GM12878 (cell line): ENCODE data around the gene EIF4E1B. TPM values are rescaled to one million over a fixed set of nuclear protein-coding genes. Genes with fewer than 3 reads are reported as not detected.
A peak's percentile ranks its signal among the peaks of the same experiment; 100 is the strongest.

Source experiments
- ATAC-seq: fragments of 200-7000 bp; cut with Tn5 transposase; 3 replicates; pipeline ENCODE4 v1.9.1; 2020; ENCODE audit warnings: mild to moderate bottlenecking, moderate library complexity
- BruUV-seq: library from RNA; stranded (reverse); fragments of 400-500 nt; replicated peaks from 2 replicates; lab custom pipeline; 2021; lab: Mats Ljungman, UMichigan
- CTCF ChIA-PET: fragments of 300-600 bp; sonication (Branson Sonifier 250); formaldehyde crosslinking; extraction: SDS; loops from one replicate; lab custom pipeline; 2021; ENCODE audit warnings: inconsistent platforms; lab: Yijun Ruan, JAX
- POLR2A ChIA-PET: fragments of 350-600 bp; formaldehyde crosslinking; extraction: SDS; loops from one replicate; lab custom pipeline; 2021; ENCODE audit warnings: inconsistent platforms; lab: Charles Lee
- RAD21 ChIA-PET: fragments of 300-600 bp; sonication (Branson Sonifier 250); formaldehyde crosslinking; loops from one replicate; lab custom pipeline; 2023; ENCODE audit warnings: antibody characterized with exemption; ENCODE audit not compliant: unreplicated experiment; lab: Charles Lee
- SMC1A ChIA-PET: fragments of 300-600 bp; sonication (Branson Sonifier 250); formaldehyde crosslinking; loops from one replicate; lab custom pipeline; 2023; ENCODE audit not compliant: unreplicated experiment, uncharacterized antibody; lab: Charles Lee
- DNase-seq: peaks from one replicate; pipeline ENCODE4 v3.0.0-alpha.2; 2011; ENCODE audit warnings: low read depth, low spot score
- FAIRE-seq: peaks from 3 replicates; lab custom pipeline; 2011; peaks lifted over from hg19 to GRCh38; lab: Jason Lieb, UNC
- H2AFZ ChIP-seq: 2 replicates; pipeline ENCODE4 v1.6.0; 2011; ENCODE audit warnings: low read depth, low read length, control low read depth; ENCODE audit not compliant: control insufficient read depth
- H3K27ac ChIP-seq: 2 replicates; pipeline ENCODE4 v1.5.1; 2011; ENCODE audit warnings: control low read depth; ENCODE audit not compliant: control insufficient read depth, insufficient read depth
- H3K27me3 ChIP-seq, 2 experiments: replicated peaks in 1 of 2; 2 replicates each; pipeline versions ENCODE4 v1.6.0 to v1.6.1; 2011; ENCODE audit warnings: low read length in 1 of 2; ENCODE audit not compliant: control insufficient read depth in 2 of 2, insufficient read depth in 2 of 2
- H3K36me3 ChIP-seq, 2 experiments: 2 replicates each; pipeline ENCODE4 v1.5.1; 2011; ENCODE audit warnings: low read length in 1 of 2; ENCODE audit not compliant: control insufficient read depth in 2 of 2, insufficient read depth in 2 of 2
- H3K4me1 ChIP-seq: 2 replicates; pipeline ENCODE4 v1.6.1; 2011; ENCODE audit warnings: mild to moderate bottlenecking, low read length, moderate library complexity, mixed read lengths; ENCODE audit not compliant: control insufficient read depth, insufficient read depth
- H3K4me2 ChIP-seq: 2 replicates; pipeline ENCODE4 v1.6.0; 2011; ENCODE audit warnings: control low read depth; ENCODE audit not compliant: control insufficient read depth, insufficient read depth
- H3K4me3 ChIP-seq: fragments of 200-600 bp; sonication (generic); 2 replicates; pipeline ENCODE4 v1.5.1; 2016
- H3K79me2 ChIP-seq: 2 replicates; pipeline ENCODE4 v1.6.0; 2011; ENCODE audit warnings: low read length; ENCODE audit not compliant: control insufficient read depth, insufficient read depth
- H3K9ac ChIP-seq: 2 replicates; pipeline ENCODE4 v1.8.0; 2011; ENCODE audit warnings: low read length, control low read depth, mixed read lengths; ENCODE audit not compliant: control insufficient read depth, insufficient read depth
- H3K9me3 ChIP-seq: replicated peaks from 3 replicates; pipeline ENCODE4 v1.5.1; 2011; ENCODE audit warnings: mild to moderate bottlenecking, low read length; ENCODE audit not compliant: control insufficient read depth, insufficient read depth
- H4K20me1 ChIP-seq: 2 replicates; pipeline ENCODE4 v1.6.0; 2011; ENCODE audit not compliant: control insufficient read depth, insufficient read depth
- CBFB ChIP-seq: IDR thresholded peaks from 2 replicates; pipeline ENCODE4 v1.6.1; 2016; ENCODE audit warnings: antibody characterized with exemption, low read depth
- CUX1 ChIP-seq: IDR thresholded peaks from 2 replicates; pipeline ENCODE4 v1.6.1; 2012; ENCODE audit warnings: improper control_type of control experiment, low read depth, low read length; ENCODE audit not compliant: insufficient replicate concordance
- IRF4 ChIP-seq: IDR thresholded peaks from 2 replicates; pipeline ENCODE4 v1.6.1; 2011; ENCODE audit warnings: low read depth, low read length
- MYC ChIP-seq: IDR thresholded peaks from 2 replicates; pipeline ENCODE4 v1.6.1; 2011; ENCODE audit warnings: mild to moderate bottlenecking, low read length, moderate library complexity, inconsistent platforms; ENCODE audit not compliant: insufficient read depth, insufficient replicate concordance, insufficient read length, severe bottlenecking
- POLR2AphosphoS2 ChIP-seq: IDR thresholded peaks from 2 replicates; pipeline ENCODE4 v1.6.1; 2011; ENCODE audit warnings: low read depth, mild to moderate bottlenecking, low read length, improper control_type of control experiment, moderate library complexity
- RAD21 ChIP-seq: IDR thresholded peaks from 2 replicates; pipeline ENCODE4 v1.6.1; 2011; ENCODE audit warnings: mild to moderate bottlenecking, low read depth, low read length, moderate library complexity; ENCODE audit not compliant: insufficient read depth
- RAD51 ChIP-seq: fragments of 450-650 bp; IDR thresholded peaks from 2 replicates; pipeline ENCODE4 v1.6.1; 2016; ENCODE audit warnings: moderate library complexity, mild to moderate bottlenecking, inconsistent platforms
- WGBS: methylation state at CpG from one replicate; pipeline ENCODE4 v1.1.6; 2016; ENCODE audit warnings: low lambda C conversion rate; ENCODE audit not compliant: insufficient replicate concordance, insufficient coverage; ENCODE audit errors: missing lambda C conversion rate; 5-methylcytosine and 5-hydroxymethylcytosine counted together
- in situ Hi-C: fragments of 300-500 bp; cut with MboI; formaldehyde crosslinking; loops from 9 replicates; pipeline ENCODE4 v1.14.3; 2018; ENCODE audit warnings: mixed read lengths
- intact Hi-C: fragments of 100-400 bp; cut with micrococcal nuclease; formaldehyde crosslinking; loops from one replicate; pipeline ENCODE4 v1.14.2; 2022; ENCODE audit not compliant: unreplicated experiment
- polyA plus RNA-seq, 11 experiments: library from polyadenylated mRNA; depleted of rRNA in 4 of 11; unstranded in 6 of 11; stranded (reverse) in 5 of 11; fragments of >200 nt; fragmentation: Nextera tagmentation in 4 of 11; fragmentation: Illumina TruSeq in 1 of 11; extraction: Ambion mirVana in 4 of 11; extraction: Trizol in 1 of 11; gene quantifications; 1 replicate in 1 of 11; 2 replicates in 10 of 11; pipeline versions ENCODE4 v1.2.1 to v1.2.3, GENCODE V29; 2011 to 2016; ENCODE audit warnings: inconsistent platforms in 2 of 11, missing spikeins in 2 of 11, low read depth in 1 of 11
- total RNA-seq, 4 experiments: library from RNA; depleted of rRNA in 3 of 4; stranded (reverse); fragments of >200 nt in 3 of 4; fragmentation: Illumina TruSeq in 1 of 4; extraction: Trizol in 1 of 4; gene quantifications; 2 replicates each; pipeline versions ENCODE4 v1.2.1 to v1.2.3, GENCODE V29; 2013 to 2021
- TF ChIP-seq, protein P1 (sequence below): fragments of 450-650 bp; IDR thresholded peaks from 2 replicates; pipeline ENCODE4 v1.6.1; 2016; ENCODE audit warnings: mild to moderate bottlenecking, moderate library complexity, borderline replicate concordance
- TF ChIP-seq, protein P2 (sequence below): fragments of 450-650 bp; formaldehyde crosslinking; IDR thresholded peaks from 2 replicates; pipeline ENCODE4 v1.4.0; 2022; ENCODE audit warnings: mild to moderate bottlenecking, moderate library complexity

Gene EIF4E1B
- total and polyA plus RNA-seq, 10 of the 15 experiments (the other 5 are each of a cell fraction or from before 2014, with no cell fraction given): not detected

DNA sequence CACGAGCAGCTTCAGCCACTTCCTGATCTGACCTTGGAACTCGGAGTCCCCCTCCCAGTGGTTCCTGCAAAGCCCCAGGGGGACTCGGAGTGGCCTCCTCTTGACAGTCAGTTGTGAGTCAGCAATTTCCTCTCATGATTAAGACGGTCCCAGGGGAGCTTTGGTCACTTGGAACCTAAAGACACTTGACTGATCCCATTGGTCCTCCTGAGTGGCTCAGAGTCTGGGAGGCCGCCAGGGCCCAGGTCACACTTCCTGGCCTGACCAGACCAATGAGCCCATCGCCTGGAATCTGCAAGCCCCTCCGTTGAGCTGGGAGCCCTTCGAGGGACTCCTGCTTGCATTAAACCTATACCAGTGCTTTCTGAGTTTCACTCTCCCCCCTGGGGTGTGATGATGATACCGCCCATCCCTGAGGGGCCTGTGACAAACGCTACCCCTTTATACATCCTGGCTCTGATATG is 45.9 kb downstream of the EIF4E1B start:
- no peak for FAIRE-seq
- H3K4me2 ChIP-seq: no peak overlapping the region
- TF ChIP-seq, protein P1, sequence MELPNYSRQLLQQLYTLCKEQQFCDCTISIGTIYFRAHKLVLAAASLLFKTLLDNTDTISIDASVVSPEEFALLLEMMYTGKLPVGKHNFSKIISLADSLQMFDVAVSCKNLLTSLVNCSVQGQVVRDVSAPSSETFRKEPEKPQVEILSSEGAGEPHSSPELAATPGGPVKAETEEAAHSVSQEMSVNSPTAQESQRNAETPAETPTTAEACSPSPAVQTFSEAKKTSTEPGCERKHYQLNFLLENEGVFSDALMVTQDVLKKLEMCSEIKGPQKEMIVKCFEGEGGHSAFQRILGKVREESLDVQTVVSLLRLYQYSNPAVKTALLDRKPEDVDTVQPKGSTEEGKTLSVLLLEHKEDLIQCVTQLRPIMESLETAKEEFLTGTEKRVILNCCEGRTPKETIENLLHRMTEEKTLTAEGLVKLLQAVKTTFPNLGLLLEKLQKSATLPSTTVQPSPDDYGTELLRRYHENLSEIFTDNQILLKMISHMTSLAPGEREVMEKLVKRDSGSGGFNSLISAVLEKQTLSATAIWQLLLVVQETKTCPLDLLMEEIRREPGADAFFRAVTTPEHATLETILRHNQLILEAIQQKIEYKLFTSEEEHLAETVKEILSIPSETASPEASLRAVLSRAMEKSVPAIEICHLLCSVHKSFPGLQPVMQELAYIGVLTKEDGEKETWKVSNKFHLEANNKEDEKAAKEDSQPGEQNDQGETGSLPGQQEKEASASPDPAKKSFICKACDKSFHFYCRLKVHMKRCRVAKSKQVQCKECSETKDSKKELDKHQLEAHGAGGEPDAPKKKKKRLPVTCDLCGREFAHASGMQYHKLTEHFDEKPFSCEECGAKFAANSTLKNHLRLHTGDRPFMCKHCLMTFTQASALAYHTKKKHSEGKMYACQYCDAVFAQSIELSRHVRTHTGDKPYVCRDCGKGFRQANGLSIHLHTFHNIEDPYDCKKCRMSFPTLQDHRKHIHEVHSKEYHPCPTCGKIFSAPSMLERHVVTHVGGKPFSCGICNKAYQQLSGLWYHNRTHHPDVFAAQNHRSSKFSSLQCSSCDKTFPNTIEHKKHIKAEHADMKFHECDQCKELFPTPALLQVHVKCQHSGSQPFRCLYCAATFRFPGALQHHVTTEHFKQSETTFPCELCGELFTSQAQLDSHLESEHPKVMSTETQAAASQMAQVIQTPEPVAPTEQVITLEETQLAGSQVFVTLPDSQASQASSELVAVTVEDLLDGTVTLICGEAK: no peak
- TF ChIP-seq RAD51: no peak
- no peak for TF ChIP-seq IRF4
- TF ChIP-seq RAD21: no peak
- no peak for TF ChIP-seq MYC
- no peak for TF ChIP-seq CUX1
- no peak for TF ChIP-seq POLR2AphosphoS2
- TF ChIP-seq, protein P2, sequence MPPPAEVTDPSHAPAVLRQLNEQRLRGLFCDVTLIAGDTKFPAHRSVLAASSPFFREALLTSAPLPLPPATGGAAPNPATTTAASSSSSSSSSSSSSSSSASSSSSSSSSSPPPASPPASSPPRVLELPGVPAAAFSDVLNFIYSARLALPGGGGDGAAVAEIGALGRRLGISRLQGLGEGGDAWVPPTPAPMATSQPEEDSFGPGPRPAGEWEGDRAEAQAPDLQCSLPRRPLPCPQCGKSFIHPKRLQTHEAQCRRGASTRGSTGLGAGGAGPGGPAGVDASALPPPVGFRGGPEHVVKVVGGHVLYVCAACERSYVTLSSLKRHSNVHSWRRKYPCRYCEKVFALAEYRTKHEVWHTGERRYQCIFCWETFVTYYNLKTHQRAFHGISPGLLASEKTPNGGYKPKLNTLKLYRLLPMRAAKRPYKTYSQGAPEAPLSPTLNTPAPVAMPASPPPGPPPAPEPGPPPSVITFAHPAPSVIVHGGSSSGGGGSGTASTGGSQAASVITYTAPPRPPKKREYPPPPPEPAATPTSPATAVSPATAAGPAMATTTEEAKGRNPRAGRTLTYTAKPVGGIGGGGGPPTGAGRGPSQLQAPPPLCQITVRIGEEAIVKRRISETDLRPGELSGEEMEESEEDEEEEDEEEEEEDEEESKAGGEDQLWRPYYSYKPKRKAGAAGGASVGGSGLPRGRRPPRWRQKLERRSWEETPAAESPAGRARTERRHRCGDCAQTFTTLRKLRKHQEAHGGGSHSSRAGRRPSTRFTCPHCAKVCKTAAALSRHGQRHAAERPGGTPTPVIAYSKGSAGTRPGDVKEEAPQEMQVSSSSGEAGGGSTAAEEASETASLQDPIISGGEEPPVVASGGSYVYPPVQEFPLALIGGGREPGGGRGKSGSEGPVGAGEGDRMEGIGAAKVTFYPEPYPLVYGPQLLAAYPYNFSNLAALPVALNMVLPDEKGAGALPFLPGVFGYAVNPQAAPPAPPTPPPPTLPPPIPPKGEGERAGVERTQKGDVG: no peak
- no peak for TF ChIP-seq CBFB

More for the DNA sequence above, 45.9 kb downstream of the EIF4E1B start:
- no peak overlapping the region for H3K27ac ChIP-seq
- H2AFZ ChIP-seq: no peak overlapping the region
- DNase-seq (peak; percentile 61), ATAC-seq (peak; percentile 90)
- H3K4me1 ChIP-seq: no peaks in the 10 kb centered on the region
- WGBS: 1% methylated on average over 10 of the region's 10 CpGs
- ChIA-PET SMC1A (interaction anchor here (2.0 kb wide), 1 partner anchor 16 kb away, joined by 7 read pairs; no protein-coding TSS in a partner anchor), CTCF (interaction anchor here (1.8 to 3.2 kb wide), 2 partner anchors 16 to 19 kb away, joined by 6 to 25 read pairs; no protein-coding TSS in a partner anchor), POLR2A (no interaction called here), RAD21 (interaction anchor here (1.0 to 2.9 kb wide), 2 partner anchors 16 to 29 kb away, joined by 4 to 16 read pairs; partner anchors contain the start of gene TSPAN17)
- no peak overlapping the region for H3K9ac ChIP-seq
- H3K27me3 ChIP-seq: peaks cover 0 to 5% of the 10 kb centered on the region in 2 experiments; a peak in 2 of 4 replicates
- no TSS peak for BruUV-seq
- no peak overlapping the region for H3K4me3 ChIP-seq
- H3K79me2 ChIP-seq: no peaks in the 10 kb centered on the region
- in situ Hi-C loops: no loop called here
- intact Hi-C loops: no loop called here
- no peaks in the 10 kb centered on the region for H4K20me1 ChIP-seq
- H3K9me3 ChIP-seq: no peaks in the 10 kb centered on the region
- H3K36me3 ChIP-seq: no peaks in the 10 kb centered on the region
